IMR-90 (cell line): ENCODE data around the gene CEMP1. TPM values are rescaled to one million over a fixed set of nuclear protein-coding genes. Genes with fewer than 3 reads are reported as not detected.

Source experiments
- ATAC-seq: fragments of 200-7000 bp; cut with Tn5 transposase; 2 replicates; pipeline ENCODE4 v1.9.1; 2020; ENCODE audit warnings: low read depth, mild to moderate bottlenecking, moderate library complexity
- BruUV-seq: library from RNA; stranded (reverse); fragments of 400-500 nt; replicated peaks from 2 replicates; lab custom pipeline; 2021; lab: Mats Ljungman, UMichigan
- CTCF ChIA-PET: fragments of 300-600 bp; formaldehyde crosslinking; extraction: SDS; loops from one replicate; lab custom pipeline; 2021; ENCODE audit warnings: antibody characterized with exemption; lab: Yijun Ruan, JAX
- POLR2A ChIA-PET: fragments of 300-600 bp; sonication (Branson Sonifier 250); formaldehyde crosslinking; loops from one replicate; lab custom pipeline; 2022; ENCODE audit warnings: antibody characterized with exemption; ENCODE audit not compliant: unreplicated experiment; lab: Charles Lee
- DNase-seq: peaks from one replicate; pipeline ENCODE4 v3.0.0; 2013
- H2AFZ ChIP-seq: replicated peaks from 2 replicates; pipeline ENCODE3; 2013; ENCODE audit warnings: low read length, mild to moderate bottlenecking; ENCODE audit not compliant: poor library complexity
- H2AK5ac ChIP-seq: 2 replicates; pipeline ENCODE4 v1.6.1; 2013; ENCODE audit warnings: low read depth, low read length, inconsistent platforms
- H2AK9ac ChIP-seq: replicated peaks from 2 replicates; pipeline ENCODE3; 2013; ENCODE audit warnings: mild to moderate bottlenecking, low read depth, low read length, moderate library complexity; ENCODE audit not compliant: poor library complexity
- H2BK120ac ChIP-seq: 2 replicates; pipeline ENCODE4 v1.6.1; 2013; ENCODE audit warnings: low read depth, low read length, inconsistent platforms
- H2BK15ac ChIP-seq: 3 replicates; pipeline ENCODE4 v1.6.1; 2013; ENCODE audit warnings: low read depth, low read length, inconsistent platforms
- H2BK20ac ChIP-seq: 2 replicates; pipeline ENCODE4 v1.6.1; 2013; ENCODE audit warnings: low read depth, mild to moderate bottlenecking, inconsistent platforms, low read length, moderate library complexity
- H2BK5ac ChIP-seq: 2 replicates; pipeline ENCODE4 v1.6.1; 2013; ENCODE audit warnings: mild to moderate bottlenecking, low read depth, low read length, inconsistent platforms; ENCODE audit not compliant: poor library complexity, severe bottlenecking
- H3K14ac ChIP-seq: replicated peaks from 2 replicates; pipeline ENCODE4 v1.6.1; 2013; ENCODE audit warnings: low read depth, low read length, inconsistent platforms
- H3K18ac ChIP-seq: 2 replicates; pipeline ENCODE4 v1.6.1; 2013; ENCODE audit warnings: low read depth, low read length, control low read depth
- H3K23ac ChIP-seq: 2 replicates; pipeline ENCODE4 v1.6.1; 2013; ENCODE audit warnings: low read depth, low read length, inconsistent platforms
- H3K27ac ChIP-seq: 2 replicates; pipeline ENCODE4 v1.5.1; 2013; ENCODE audit warnings: mild to moderate bottlenecking, control low read depth, low read length; ENCODE audit not compliant: insufficient read depth
- H3K27me3 ChIP-seq: 2 replicates; pipeline ENCODE4 v1.6.1; 2013; ENCODE audit warnings: low read length; ENCODE audit not compliant: control insufficient read depth, insufficient read depth
- H3K36me3 ChIP-seq: 2 replicates; pipeline ENCODE4 v1.6.1; 2013; ENCODE audit warnings: low read length, mixed read lengths; ENCODE audit not compliant: control insufficient read depth, insufficient read depth
- H3K4ac ChIP-seq: 2 replicates; pipeline ENCODE4 v1.6.1; 2013; ENCODE audit warnings: low read depth, low read length, inconsistent platforms
- H3K4me1 ChIP-seq: 2 replicates; pipeline ENCODE4 v1.6.1; 2013; ENCODE audit warnings: low read length, mixed read lengths; ENCODE audit not compliant: control insufficient read depth, insufficient read depth
- H3K4me2 ChIP-seq: 2 replicates; pipeline ENCODE4 v1.6.1; 2013; ENCODE audit warnings: low read depth, mild to moderate bottlenecking, control low read depth, low read length, moderate library complexity
- H3K4me3 ChIP-seq: 2 replicates; pipeline ENCODE4 v1.5.1; 2013; ENCODE audit warnings: low read depth, mild to moderate bottlenecking, control low read depth, low read length, moderate library complexity; ENCODE audit not compliant: insufficient read depth
- H3K56ac ChIP-seq: 2 replicates; pipeline ENCODE4 v1.6.1; 2013; ENCODE audit warnings: low read length, inconsistent platforms; ENCODE audit not compliant: insufficient read depth; ENCODE audit errors: extremely low read depth
- H3K79me1 ChIP-seq, 2 experiments: 2 replicates each; pipeline ENCODE4 v1.6.1; 2013; ENCODE audit warnings: low read length in 2 of 2, inconsistent platforms in 1 of 2, low read depth in 1 of 2
- H3K9ac ChIP-seq: 2 replicates; pipeline ENCODE4 v1.6.1; 2013; ENCODE audit warnings: low read depth, low read length, control low read depth
- H3K9me1 ChIP-seq: 2 replicates; pipeline ENCODE4 v1.6.1; 2013; ENCODE audit warnings: low read length, inconsistent platforms; ENCODE audit not compliant: insufficient read depth
- H3K9me3 ChIP-seq: 2 replicates; pipeline ENCODE4 v1.6.1; 2013; ENCODE audit warnings: low read length; ENCODE audit not compliant: control insufficient read depth, insufficient read depth
- H4K20me1 ChIP-seq: 2 replicates; pipeline ENCODE4 v1.6.1; 2013; ENCODE audit warnings: low read length, inconsistent platforms; ENCODE audit not compliant: insufficient read depth
- H4K5ac ChIP-seq: 2 replicates; pipeline ENCODE4 v1.6.1; 2013; ENCODE audit warnings: mild to moderate bottlenecking, low read depth, low read length, control low read depth
- H4K8ac ChIP-seq, 2 experiments: 2 replicates each; pipeline ENCODE4 v1.6.1; 2013; ENCODE audit warnings: low read depth in 2 of 2, low read length in 2 of 2, control low read depth in 1 of 2, inconsistent platforms in 1 of 2
- H4K91ac ChIP-seq: 2 replicates; pipeline ENCODE4 v1.6.1; 2013; ENCODE audit warnings: low read depth, low read length, inconsistent platforms; ENCODE audit not compliant: insufficient read depth
- CTCF ChIP-seq: conservative IDR thresholded peaks from 2 replicates; pipeline ENCODE4 v1.5.1; 2012; ENCODE audit warnings: mild to moderate bottlenecking, low read depth, low read length, improper control_type of control experiment
- ELK1 ChIP-seq: fragments of 150-350 bp; IDR thresholded peaks from 2 replicates; pipeline ENCODE4 v1.6.1; 2016; ENCODE audit warnings: low read depth, mild to moderate bottlenecking, low read length, moderate library complexity, borderline replicate concordance
- FOS ChIP-seq: fragments of 150-350 bp; IDR thresholded peaks from 2 replicates; pipeline ENCODE4 v1.6.1; 2016; ENCODE audit warnings: low read depth, low read length
- MAFK ChIP-seq: IDR thresholded peaks from 2 replicates; pipeline ENCODE4 v1.6.1; 2012; ENCODE audit warnings: low read depth, low read length, improper control_type of control experiment
- MAZ ChIP-seq: IDR thresholded peaks from 2 replicates; pipeline ENCODE4 v1.6.1; 2012; ENCODE audit warnings: low read depth, mild to moderate bottlenecking, low read length, improper control_type of control experiment, moderate library complexity, borderline replicate concordance
- RCOR1 ChIP-seq: IDR thresholded peaks from 2 replicates; pipeline ENCODE4 v1.6.1; 2012; ENCODE audit warnings: mild to moderate bottlenecking, low read length, improper control_type of control experiment; ENCODE audit not compliant: insufficient replicate concordance
- RFX5 ChIP-seq: IDR thresholded peaks from 2 replicates; pipeline ENCODE4 v1.8.0; 2012; ENCODE audit warnings: low read depth, mild to moderate bottlenecking, low read length, moderate library complexity
- USF2 ChIP-seq: fragments of 150-350 bp; IDR thresholded peaks from 2 replicates; pipeline ENCODE4 v1.6.1; 2017; ENCODE audit warnings: mild to moderate bottlenecking, antibody characterized with exemption, low read length, low read depth
- WGBS, 2 experiments: methylation state at CpG; one replicate each; pipeline versions ENCODE4 v1.1.5 to v1.1.7; 2013; ENCODE audit warnings: missing lambda C conversion rate in 2 of 2; ENCODE audit not compliant: insufficient read length in 1 of 2; ENCODE audit errors: extremely low coverage in 2 of 2; 5-methylcytosine and 5-hydroxymethylcytosine counted together
- dilution Hi-C: fragments of 300-500 bp; cut with HindIII; formaldehyde crosslinking; loops from one replicate; pipeline ENCODE4 v1.14.3; 2018; ENCODE audit warnings: low sequenced_read_pairs; ENCODE audit not compliant: unreplicated experiment
- in situ Hi-C: fragments of 300-500 bp; cut with MboI; formaldehyde crosslinking; loops from 3 replicates; pipeline ENCODE4 v1.14.3; 2019; ENCODE audit warnings: low sequenced_read_pairs, inconsistent platforms, mixed read lengths
- intact Hi-C: fragments of 100-400 bp; cut with micrococcal nuclease; formaldehyde crosslinking; loops from 2 replicates; pipeline ENCODE4 v1.10.0; 2022
- polyA plus RNA-seq, 3 experiments: library from polyadenylated mRNA; depleted of rRNA; stranded (reverse); fragments of >200 nt; gene quantifications; 2 replicates each; pipeline ENCODE4 v1.2.3, GENCODE V29; 2012; ENCODE audit warnings: low replicate concordance in 1 of 3
- total RNA-seq: library from RNA; depleted of rRNA; stranded (reverse); fragments of >200 nt; gene quantifications from 2 replicates; pipeline ENCODE4 v1.2.3, GENCODE V29; 2012

Gene CEMP1
- total and polyA plus RNA-seq, 2 of the 4 experiments (the other 2 are of a cell fraction) = not detected

GRCh38 chr16:2482249-2482648 is 49.0 kb downstream of the CEMP1 start:
- Histone ChIP-seq H2BK15ac (0 out of 3 replicates have a peak overlapping the region, but pooled peaks have one; percentile 18), H3K4me2 (peak overlapping the region; percentile 85; the same call in 1 of the 2 replicates), H4K20me1 (peaks cover 15% of the 10 kb centered on the region), H3K9me3 (no peaks in the 10 kb centered on the region), H3K4me3 (no peak overlapping the region), H3K27me3 (no peaks in the 10 kb centered on the region), H3K14ac (peak overlapping the region; percentile 61; the same call in 1 of the 2 replicates), H3K79me1 (peaks cover 30 to 73% of the 10 kb centered on the region in 2 experiments), H3K23ac (no peak overlapping the region), H2BK20ac (no peak overlapping the region), H2AK9ac (peak overlapping the region; percentile 92), H4K5ac (peak overlapping the region; percentile 98), H2AK5ac (peak overlapping the region; percentile 88; the same call in 1 of the 2 replicates), H3K9me1 (peaks cover 6% of the 10 kb centered on the region; the same call in 1 of the 2 replicates), H4K8ac (peak overlapping the region in 1 of 2 experiments; percentile 91; a peak in 2 of 4 replicates), H3K4me1 (peaks cover 21% of the 10 kb centered on the region), H3K9ac (peak overlapping the region; percentile 53; the same call in 1 of the 2 replicates), H2BK120ac (no peak overlapping the region), H2AFZ (peak overlapping the region; percentile 91), H2BK5ac (peak overlapping the region; percentile 63), H3K56ac (no peak overlapping the region), H3K18ac (peak overlapping the region; percentile 56; the same call in 1 of the 2 replicates), H3K36me3 (no peaks in the 10 kb centered on the region), H3K27ac (peak overlapping the region; percentile 52), H3K4ac (peak overlapping the region; percentile 86), H4K91ac (peak overlapping the region; percentile 43; the same call in 1 of the 2 replicates)
- POLR2A ChIA-PET = no interaction called here
- TF ChIP-seq MAFK (no peak), RCOR1 (no peak), MAZ (no peak), FOS (no peak), RFX5 (no peak), USF2 (no peak), ELK1 (no peak), CTCF (no peak)
- intact Hi-C loops = no loop called here
- WGBS, 2 experiments = 69% methylated on average over 5 of the region's 13 CpGs; no CpG with 5 or more reads in 1 of the 2 experiments
- no peak for DNase-seq
- in situ Hi-C loops = no loop called here
- dilution Hi-C loops = no loop called here
- ATAC-seq = no peak
- no TSS peak for BruUV-seq
- CTCF ChIA-PET = interaction anchor here (0.6 kb wide), 1 partner anchor 10 kb away, joined by 3 read pairs; no protein-coding TSS in a partner anchor
